SH-SY5Y (cell line): ENCODE data around the gene STUB1.

Experiments used
- GATA2 ChIP-seq: IDR thresholded peaks from 2 replicates; pipeline ENCODE4 v1.6.1; 2011; ENCODE audit warnings: mild to moderate bottlenecking, low read depth, low read length
- GATA3 ChIP-seq: IDR thresholded peaks from 2 replicates; pipeline ENCODE4 v1.6.1; 2011; ENCODE audit warnings: low read depth, mild to moderate bottlenecking, low read length, moderate library complexity

DNA sequence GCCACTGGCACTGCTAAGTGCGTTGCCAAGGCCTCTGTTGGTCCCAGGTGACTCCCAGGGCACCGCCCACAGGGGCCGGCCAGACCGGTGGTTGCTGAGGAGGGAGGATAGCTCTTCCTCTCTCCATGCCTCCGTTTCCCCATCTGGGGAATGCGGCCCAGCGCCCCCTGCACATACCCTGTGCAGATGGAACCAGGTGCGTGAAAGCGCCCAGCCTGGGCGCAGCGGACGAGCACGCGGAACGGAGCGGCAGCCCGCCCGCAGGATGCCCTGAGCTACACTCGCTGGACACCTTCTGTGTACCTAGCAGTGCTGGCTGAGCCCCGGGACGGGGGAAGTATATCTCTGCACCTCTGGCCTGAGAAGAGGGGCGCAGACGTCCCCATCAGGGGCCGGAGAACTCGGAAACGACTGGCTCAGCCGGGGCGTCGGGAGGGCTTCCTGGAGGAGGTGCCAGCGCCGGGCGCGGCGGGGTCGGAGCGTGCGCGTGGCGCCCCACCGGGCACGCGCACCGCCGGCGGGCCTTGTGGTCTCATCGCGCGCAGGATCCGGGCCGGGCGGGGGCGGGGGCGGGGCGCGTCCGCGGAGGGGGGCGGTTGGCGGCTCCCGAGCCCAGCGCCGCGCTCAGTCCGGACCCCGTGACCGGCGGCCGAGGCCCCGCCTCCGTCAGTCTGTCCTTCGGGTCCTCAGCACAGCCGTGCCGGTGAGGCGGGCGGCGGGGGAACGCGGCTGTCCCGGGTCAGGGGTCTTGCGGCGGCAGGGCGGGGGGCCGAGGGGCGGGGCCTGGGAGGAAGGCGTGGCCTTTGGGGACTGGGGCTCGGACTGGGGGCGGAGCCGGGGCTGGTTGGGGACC lies 46.5 kb downstream of the STUB1 start, which contains the start of the genes CCDC78 and HAGHL:
- no peak for TF ChIP-seq GATA3
- TF ChIP-seq GATA2 = no peak
